H9 (cell line): ENCODE measurements around the gene FBXO39. TPM values are rescaled to one million over a fixed set of nuclear protein-coding genes. Genes with fewer than 3 reads are reported as not detected.

Experiments used
- DNase-seq: peaks from one replicate; pipeline ENCODE4 v3.0.0-alpha.2; 2017
- H2AFZ ChIP-seq: one replicate; pipeline ENCODE4 v1.6.1; 2013; ENCODE audit warnings: mild to moderate bottlenecking, low read length, control low read depth, moderate library complexity
- H2AK5ac ChIP-seq: 2 replicates; pipeline ENCODE4 v1.6.1; 2013; ENCODE audit warnings: low read length, control low read depth, mixed read lengths; ENCODE audit not compliant: insufficient read length
- H2BK120ac ChIP-seq: one replicate; pipeline ENCODE4 v1.6.1; 2013; ENCODE audit warnings: low read depth, mild to moderate bottlenecking, low read length, control low read depth, inconsistent platforms; ENCODE audit not compliant: poor library complexity, severe bottlenecking
- H2BK12ac ChIP-seq: 2 replicates; pipeline ENCODE4 v1.6.1; 2013; ENCODE audit warnings: low read length, control low read depth, mixed read lengths, low read depth; ENCODE audit not compliant: insufficient read length
- H2BK15ac ChIP-seq: 2 replicates; pipeline ENCODE4 v1.6.1; 2013; ENCODE audit warnings: low read depth, low read length, control low read depth
- H2BK20ac ChIP-seq: one replicate; pipeline ENCODE4 v1.6.1; 2013; ENCODE audit warnings: low read depth, mild to moderate bottlenecking, low read length, control low read depth, inconsistent platforms; ENCODE audit not compliant: poor library complexity, severe bottlenecking
- H2BK5ac ChIP-seq: 2 replicates; pipeline ENCODE4 v1.6.1; 2013; ENCODE audit warnings: low read length, control low read depth, mixed read lengths; ENCODE audit not compliant: insufficient read length
- H3K14ac ChIP-seq: 2 replicates; pipeline ENCODE4 v1.6.1; 2013; ENCODE audit warnings: low read length, control low read depth; ENCODE audit not compliant: insufficient read depth
- H3K18ac ChIP-seq: 2 replicates; pipeline ENCODE4 v1.6.1; 2013; ENCODE audit warnings: low read depth, mild to moderate bottlenecking, mixed read lengths, low read length, control low read depth; ENCODE audit not compliant: insufficient read length
- H3K23ac ChIP-seq: 2 replicates; pipeline ENCODE4 v1.6.1; 2013; ENCODE audit warnings: low read length, control low read depth, mixed read lengths, low read depth; ENCODE audit not compliant: insufficient read length
- H3K23me2 ChIP-seq: 2 replicates; pipeline ENCODE4 v1.6.1; 2013; ENCODE audit warnings: low read depth, mild to moderate bottlenecking, mixed read lengths, low read length, control low read depth; ENCODE audit not compliant: insufficient read length, poor library complexity, severe bottlenecking
- H3K27ac ChIP-seq: 2 replicates; pipeline ENCODE4 v1.5.1; 2013; ENCODE audit warnings: low read length, control low read depth, mixed read lengths, low read depth; ENCODE audit not compliant: insufficient read length
- H3K27me3 ChIP-seq: 2 replicates; pipeline ENCODE4 v1.6.1; 2013; ENCODE audit warnings: low read length, control low read depth, inconsistent platforms; ENCODE audit not compliant: insufficient read depth
- H3K4ac ChIP-seq: 2 replicates; pipeline ENCODE4 v1.6.1; 2013; ENCODE audit warnings: low read depth, mild to moderate bottlenecking, control low read depth, inconsistent platforms, low read length, moderate library complexity
- H3K4me1 ChIP-seq: 2 replicates; pipeline ENCODE4 v1.6.1; 2013; ENCODE audit warnings: low read length, control low read depth, inconsistent platforms; ENCODE audit not compliant: insufficient read depth
- H3K4me2 ChIP-seq: 2 replicates; pipeline ENCODE4 v1.6.1; 2013; ENCODE audit warnings: low read length, control low read depth, mixed read lengths; ENCODE audit not compliant: insufficient read length, insufficient read depth
- H3K56ac ChIP-seq: 2 replicates; pipeline ENCODE4 v1.6.1; 2013; ENCODE audit warnings: low read depth, mild to moderate bottlenecking, mixed read lengths, low read length, control low read depth; ENCODE audit not compliant: insufficient read length
- H3K79me1 ChIP-seq: 2 replicates; pipeline ENCODE4 v1.6.1; 2013; ENCODE audit warnings: low read depth, mild to moderate bottlenecking, moderate library complexity, low read length, control low read depth, inconsistent platforms; ENCODE audit not compliant: insufficient read depth, poor library complexity, severe bottlenecking
- H3K79me2 ChIP-seq: 2 replicates; pipeline ENCODE4 v1.6.1; 2013; ENCODE audit warnings: low read length, control low read depth, inconsistent platforms; ENCODE audit not compliant: insufficient read depth
- H3K9ac ChIP-seq: 2 replicates; pipeline ENCODE4 v1.6.1; 2013; ENCODE audit warnings: low read length, control low read depth, mixed read lengths; ENCODE audit not compliant: insufficient read length; ENCODE audit errors: extremely low read depth
- H3K9me3 ChIP-seq: one replicate; pipeline ENCODE4 v1.6.1; 2013; ENCODE audit warnings: low read depth, low read length, inconsistent platforms; ENCODE audit not compliant: control insufficient read depth
- H3T11ph ChIP-seq: one replicate; pipeline ENCODE4 v1.6.1; 2013; ENCODE audit warnings: mild to moderate bottlenecking, low read length, control low read depth, inconsistent platforms
- H4K20me1 ChIP-seq: one replicate; pipeline ENCODE4 v1.6.1; 2013; ENCODE audit not compliant: control insufficient read depth, insufficient read length, insufficient read depth
- H4K5ac ChIP-seq: 2 replicates; pipeline ENCODE4 v1.6.1; 2013; ENCODE audit warnings: low read depth, mild to moderate bottlenecking, mixed read lengths, low read length, control low read depth; ENCODE audit not compliant: insufficient read length
- H4K8ac ChIP-seq: replicated peaks from 2 replicates; pipeline ENCODE4 v1.6.1; 2013; ENCODE audit warnings: low read length, control low read depth, mixed read lengths, low read depth; ENCODE audit not compliant: insufficient read length
- H4K91ac ChIP-seq: 2 replicates; pipeline ENCODE4 v1.6.1; 2013; ENCODE audit warnings: low read depth, mild to moderate bottlenecking, moderate library complexity, mixed read lengths, low read length, control low read depth; ENCODE audit not compliant: insufficient read length
- H3K27ac Mint-ChIP-seq, 3 experiments: 2 replicates in 2 of 3; 3 replicates in 1 of 3; pipeline ENCODE4 v1.8.0; 2020 to 2021; ENCODE audit warnings: mixed read lengths in 3 of 3, mild to moderate bottlenecking in 1 of 3, moderate library complexity in 1 of 3
- H3K27me3 Mint-ChIP-seq: 2 replicates; pipeline ENCODE4 v1.8.0; 2021; ENCODE audit warnings: low read depth, mild to moderate bottlenecking, moderate library complexity, mixed read lengths
- H3K36me3 Mint-ChIP-seq, 3 experiments: 2 replicates in 2 of 3; 3 replicates in 1 of 3; pipeline ENCODE4 v1.8.0; 2020 to 2021; ENCODE audit warnings: low read depth in 3 of 3, mixed read lengths in 3 of 3; ENCODE audit not compliant: insufficient read depth in 1 of 3
- H3K4me1 Mint-ChIP-seq, 2 experiments: 2 replicates each; pipeline ENCODE4 v1.8.0; 2020; ENCODE audit warnings: mixed read lengths in 2 of 2
- H3K4me3 Mint-ChIP-seq, 2 experiments: 2 replicates in 1 of 2; 3 replicates in 1 of 2; pipeline ENCODE4 v1.8.0; 2020 to 2021; ENCODE audit warnings: mild to moderate bottlenecking in 2 of 2, mixed read lengths in 2 of 2, moderate library complexity in 1 of 2
- H3K9me3 Mint-ChIP-seq, 2 experiments: 2 replicates in 1 of 2; 3 replicates in 1 of 2; pipeline ENCODE4 v1.8.0; 2020; ENCODE audit warnings: mild to moderate bottlenecking in 2 of 2, mixed read lengths in 2 of 2, moderate library complexity in 1 of 2
- CTCF ChIP-seq: fragments of 200-600 bp; sonication (generic); conservative IDR thresholded peaks from 3 replicates; pipeline ENCODE4 v1.8.0; 2021; ENCODE audit warnings: antibody characterized with exemption, mild to moderate bottlenecking
- WGBS: extraction: QIAGEN DNeasy Blood & Tissue Kit; methylation state at CpG from one replicate; pipeline ENCODE4 v1.1.7; 2013; ENCODE audit warnings: missing lambda C conversion rate, low lambda C conversion rate, mixed read lengths; ENCODE audit not compliant: insufficient read length; ENCODE audit errors: extremely low coverage; 5-methylcytosine and 5-hydroxymethylcytosine counted together
- total RNA-seq: library from RNA; stranded (reverse); gene quantifications from 2 replicates; pipeline ENCODE4 v1.2.1, GENCODE V29; 2021

The FBXO39 gene
- total RNA-seq, 1 experiment from 2014 or later = not detected

GRCh38 chr17:6811510-6811909 lies 35.5 kb downstream of the FBXO39 start:
- H2BK15ac ChIP-seq = no peak overlapping the region
- no peak overlapping the region for H4K91ac ChIP-seq
- no peak overlapping the region for H3K18ac ChIP-seq
- no peak overlapping the region for H4K5ac ChIP-seq
- no peaks in the 10 kb centered on the region for H3K27me3 ChIP-seq
- H3K14ac ChIP-seq = no peak overlapping the region; the same call in 1 of the 2 replicates
- H2BK20ac ChIP-seq = no peak overlapping the region
- no peak overlapping the region for H3K56ac ChIP-seq
- whole genome bisulfite sequencing = no CpG with 5 or more reads among the region's 9 CpGs
- H3K9me3 Mint-ChIP-seq = peaks cover 8 to 26% of the 10 kb centered on the region in 2 experiments
- H2BK5ac ChIP-seq = no peak overlapping the region
- no peak overlapping the region for H3K4me3 Mint-ChIP-seq
- H3K4ac ChIP-seq = no peak overlapping the region
- DNase-seq = no peak
- H4K20me1 ChIP-seq = no peaks in the 10 kb centered on the region
- no peaks in the 10 kb centered on the region for H3K79me1 ChIP-seq
- no peaks in the 10 kb centered on the region for H3K79me2 ChIP-seq
- no peak for TF ChIP-seq CTCF
- H3K4me1 ChIP-seq = no peaks in the 10 kb centered on the region
- H3K4me2 ChIP-seq = no peak overlapping the region
- no peak overlapping the region for H2AK5ac ChIP-seq
- no peaks in the 10 kb centered on the region for H3K4me1 Mint-ChIP-seq
- no peak overlapping the region for H2BK12ac ChIP-seq
- H3K27me3 Mint-ChIP-seq = peaks cover 19% of the 10 kb centered on the region
- H3K27ac ChIP-seq = no peak overlapping the region
- no peak overlapping the region for H4K8ac ChIP-seq
- no peak overlapping the region for H3T11ph ChIP-seq
- no peak overlapping the region for H2BK120ac ChIP-seq
- no peak overlapping the region for H2AFZ ChIP-seq
- H3K9me3 ChIP-seq = no peaks in the 10 kb centered on the region
- H3K23me2 ChIP-seq = no peaks in the 10 kb centered on the region
- H3K36me3 Mint-ChIP-seq = peaks cover 0 to 2% (median 0%) of the 10 kb centered on the region in 3 experiments; a peak in 1 of 7 replicates
- no peak overlapping the region for H3K9ac ChIP-seq
- H3K23ac ChIP-seq = no peak overlapping the region
- no peak overlapping the region for H3K27ac Mint-ChIP-seq
